Measurements from ENCODE around the gene GNAL.
"Not testable (repeated sequence)": the region's sequence is repeated elsewhere in the genome, so short reads cannot be mapped to it uniquely, and the experiment has no call there.

GNAL gene

DNA sequence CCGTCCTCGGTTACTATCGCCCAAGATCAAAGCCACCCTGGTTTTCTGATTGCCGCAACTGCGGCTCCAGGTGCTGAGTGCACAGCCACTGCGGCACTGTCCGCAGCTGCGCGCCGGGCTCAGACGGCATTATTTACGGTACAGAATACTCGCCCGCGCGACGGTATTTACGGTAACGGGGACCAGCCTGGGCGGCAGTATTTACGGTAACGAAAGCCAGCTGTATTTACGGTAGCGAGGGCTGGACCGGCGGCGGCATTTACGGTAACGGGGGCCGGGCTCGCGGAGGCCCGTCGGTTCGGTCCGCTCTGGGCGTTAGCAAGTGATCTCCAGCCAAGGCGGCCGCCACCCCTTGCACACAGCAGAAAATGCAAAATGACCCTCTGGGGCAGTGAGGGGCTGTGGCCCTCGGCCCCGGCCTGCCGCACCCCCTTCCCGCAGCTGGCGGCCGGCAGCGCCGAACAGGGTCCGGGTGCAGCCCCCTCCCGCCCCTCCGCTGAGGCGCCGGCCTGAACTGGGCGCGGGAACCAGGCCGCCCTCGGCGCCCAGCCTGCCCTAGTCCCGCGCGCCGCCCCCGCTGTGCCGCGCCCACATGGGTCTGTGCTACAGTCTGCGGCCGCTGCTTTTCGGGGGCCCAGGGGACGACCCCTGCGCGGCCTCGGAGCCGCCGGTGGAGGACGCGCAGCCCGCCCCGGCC, at the start of gene GNAL:
GNAL (plus strand) TSS at position 293 of the 697 bp plus-strand sequence; CDS start at position 593, 300 bp downstream.
- peak; percentile 63 for DNase-seq
- peak; percentile 86 for ATAC-seq

DNA sequence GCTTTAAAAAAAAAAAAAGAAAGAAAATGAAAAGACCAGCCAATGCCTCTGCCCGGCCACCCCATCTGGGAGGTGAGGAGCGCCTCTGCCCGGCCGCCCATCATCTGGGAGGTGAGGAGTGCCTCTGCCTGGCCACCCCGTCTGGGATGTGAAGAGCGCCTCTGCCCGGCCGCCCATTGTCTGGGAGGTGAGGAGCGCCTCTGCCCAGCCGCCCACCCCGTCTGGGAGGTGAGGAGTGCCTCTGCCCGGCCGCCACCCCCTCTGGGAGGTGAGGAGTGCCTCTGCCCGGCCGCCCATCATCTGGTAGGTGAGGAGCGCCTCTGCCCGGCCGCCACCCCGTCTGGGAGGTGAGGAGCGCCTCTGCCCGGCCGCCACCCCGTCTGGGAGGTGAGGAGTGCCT, 41.8 kb upstream of the GNAL start:
- DNase-seq, ATAC-seq: not testable (repeated sequence)

DNA sequence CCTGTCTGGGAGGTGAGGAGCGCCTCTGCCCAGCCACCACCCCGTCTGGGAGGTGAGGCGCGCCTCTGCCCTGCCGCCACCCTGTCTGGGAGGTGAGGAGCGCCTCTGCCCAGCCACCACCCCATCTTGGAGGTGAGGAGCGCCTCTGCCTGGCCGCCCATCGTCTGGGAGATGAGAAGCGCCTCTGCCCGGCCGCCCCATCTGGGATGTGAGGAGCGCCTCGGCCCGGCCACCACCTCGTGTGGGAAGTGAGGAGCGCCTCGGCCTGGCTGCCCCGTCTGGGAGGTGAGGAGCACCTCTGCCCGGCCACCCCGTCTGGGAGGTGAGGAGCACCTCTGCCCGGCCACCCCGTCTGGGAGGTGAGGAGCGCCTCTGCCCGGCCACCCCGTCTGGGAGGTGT, 41.3 kb upstream of the GNAL start:
- not testable (repeated sequence) for ATAC-seq, DNase-seq

GRCh38 chr18:11649839-11650238, 39.2 kb upstream of the GNAL start:
- no peak for ATAC-seq
- no peak for DNase-seq

- DNase-seq (no peak), ATAC-seq (no peak)
Observed at GRCh38 chr18:11651899-11652298, 37.2 kb upstream of the GNAL start.

DNA sequence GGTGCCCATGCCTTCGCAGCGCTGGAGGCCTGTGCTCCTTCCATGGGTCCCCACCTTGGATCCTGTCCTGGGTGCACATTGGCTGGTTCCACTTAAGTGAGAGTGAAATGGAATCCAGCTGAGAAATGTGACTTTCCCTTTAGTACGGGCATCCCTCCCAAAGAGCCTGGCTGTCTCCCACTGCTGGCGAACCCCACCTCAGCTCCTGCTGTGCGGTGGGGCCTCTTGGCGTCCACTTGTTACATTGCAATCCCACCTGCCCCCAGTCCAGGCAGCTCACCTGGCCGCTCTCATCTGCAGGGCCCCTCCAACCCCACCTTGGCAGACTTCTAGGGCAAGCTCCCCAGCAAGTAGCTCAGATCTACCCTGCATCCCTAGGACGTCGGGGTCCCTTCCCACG, 35.5 kb upstream of the GNAL start:
- DNase-seq (no peak), ATAC-seq (no peak)

DNA sequence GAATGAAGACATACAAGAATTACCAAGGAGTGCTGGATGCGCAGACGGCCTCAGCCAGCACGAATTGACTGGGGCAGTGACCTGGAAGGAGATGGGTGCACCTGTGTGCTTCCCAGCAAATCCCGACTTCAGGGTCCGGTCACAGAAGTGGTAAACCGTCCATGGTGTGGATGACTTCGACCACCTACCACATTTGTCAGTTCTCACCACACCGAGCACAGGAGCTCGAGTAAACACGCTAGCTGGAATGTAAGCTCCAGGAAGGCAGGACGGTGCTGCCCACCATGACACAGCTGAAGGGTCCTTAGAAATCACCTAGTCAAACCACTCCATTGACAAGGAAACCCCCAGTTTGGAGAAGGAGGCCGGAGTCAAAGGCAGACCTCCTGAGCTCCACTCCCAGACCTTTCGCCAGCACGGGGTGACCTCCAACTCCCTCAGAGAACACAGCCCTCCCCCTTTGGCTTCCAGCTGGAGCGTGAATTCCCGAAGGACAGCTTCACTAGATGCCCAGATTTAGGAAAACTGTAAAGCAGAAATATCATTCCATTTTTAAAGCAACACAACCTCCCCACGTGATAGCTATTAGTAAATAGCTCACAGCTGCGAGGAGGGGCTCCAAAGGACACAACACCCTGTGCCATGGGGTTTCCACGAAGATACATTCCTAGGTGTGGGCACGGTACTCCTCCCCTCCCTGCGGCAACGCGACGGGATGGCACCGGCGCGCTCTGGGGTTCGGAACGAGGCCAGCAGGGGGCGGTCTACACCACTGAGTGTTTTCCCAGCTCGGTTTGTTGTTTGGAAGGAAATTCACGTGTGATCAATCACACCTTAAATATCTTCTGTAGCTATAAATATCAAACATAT, 34.1 kb upstream of the GNAL start:
- ATAC-seq (no peak), DNase-seq (peak; percentile 70)

DNA sequence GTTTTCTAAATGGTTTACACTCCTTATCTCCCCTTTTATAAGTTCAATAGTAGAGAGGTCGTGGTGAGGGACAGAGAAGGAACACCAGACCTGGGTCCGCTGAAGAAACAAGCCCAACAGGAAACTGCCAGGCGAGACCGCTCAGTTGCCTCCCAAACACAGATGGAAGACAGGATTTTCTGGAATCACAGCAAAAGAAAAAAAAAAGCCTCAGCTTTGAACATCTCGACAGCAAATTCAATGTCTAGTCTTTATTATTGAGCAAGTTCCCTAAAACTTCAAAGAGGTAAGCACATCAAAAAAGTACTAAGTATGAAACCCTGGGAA, 33.5 kb upstream of the GNAL start:
- ATAC-seq = no peak
- no peak for DNase-seq

DNA sequence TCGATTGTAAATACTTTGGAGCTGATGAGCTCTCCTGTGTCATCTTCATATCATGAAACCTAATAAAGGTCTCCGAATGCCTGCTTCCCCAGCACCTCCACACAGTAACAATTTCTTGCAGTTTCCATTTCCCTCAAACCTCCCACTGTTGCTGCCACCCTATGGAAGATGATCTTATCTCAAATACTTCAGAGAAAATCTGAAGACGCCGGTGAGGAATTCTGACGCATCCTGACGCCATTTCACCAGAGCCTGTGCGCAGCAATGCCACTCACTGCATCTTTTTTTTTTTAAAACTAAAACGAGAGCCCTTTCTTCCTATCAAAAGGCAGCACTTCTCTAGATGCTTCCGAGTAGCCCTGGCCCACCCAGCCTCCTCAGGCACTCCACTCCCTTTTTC, 31.9 kb upstream of the GNAL start:
- DNase-seq (no peak), ATAC-seq (no peak)

DNA sequence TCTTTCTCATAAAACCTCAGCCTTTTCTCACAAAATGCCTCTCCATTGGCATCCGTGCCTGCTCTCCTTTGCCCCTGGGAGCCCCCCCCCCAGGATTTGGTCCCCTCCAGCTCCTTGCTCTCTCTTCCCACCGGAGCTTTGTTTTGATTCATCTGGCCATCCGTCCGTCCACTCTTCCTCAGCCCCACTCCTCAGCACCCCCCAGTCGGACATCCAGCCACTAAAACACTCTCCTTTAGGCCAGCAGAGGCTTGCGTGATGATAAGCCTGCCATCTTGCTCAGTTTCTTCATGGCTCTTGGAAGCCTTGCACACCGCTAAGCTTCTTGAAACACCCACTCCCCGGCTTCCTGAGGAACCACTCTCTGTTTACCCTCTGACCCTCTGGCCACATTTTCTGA, 31.5 kb upstream of the GNAL start:
- ATAC-seq = no peak
- DNase-seq = no peak

- DNase-seq (no peak), ATAC-seq (no peak)
Observed at GRCh38 chr18:11658019-11658418, 31.0 kb upstream of the GNAL start.

GRCh38 chr18:11658989-11659388, 30.1 kb upstream of the GNAL start:
- DNase-seq (no peak), ATAC-seq (no peak)

GRCh38 chr18:11660691-11661090, 28.4 kb upstream of the GNAL start:
- ATAC-seq (no peak), DNase-seq (no peak)

DNA sequence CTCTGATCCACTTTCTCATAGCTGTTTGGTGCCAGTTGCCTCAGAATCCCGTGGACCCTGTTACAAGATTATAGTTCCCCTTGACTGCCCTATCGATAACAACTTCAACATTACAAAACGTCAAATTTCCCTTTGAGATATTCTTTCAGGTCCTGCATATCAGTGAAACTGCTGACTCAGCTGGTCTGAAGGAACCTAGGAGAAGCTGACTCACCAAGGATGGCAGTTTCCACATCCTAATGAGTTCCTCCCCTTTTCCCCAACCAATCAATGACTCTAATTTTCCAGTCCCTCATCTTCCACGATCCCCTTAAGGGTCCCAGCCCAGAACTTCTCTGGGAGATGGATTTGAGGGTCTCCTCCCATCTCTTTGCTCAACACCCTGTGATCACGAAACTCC, 27.6 kb upstream of the GNAL start:
- no peak for DNase-seq
- no peak for ATAC-seq

- DNase-seq = no peak
- ATAC-seq = no peak
Observed at GRCh38 chr18:11663439-11664029, 25.5 kb upstream of the GNAL start.

- no peak for ATAC-seq
- DNase-seq = no peak
Observed at GRCh38 chr18:11664286-11664685, 24.8 kb upstream of the GNAL start.

DNA sequence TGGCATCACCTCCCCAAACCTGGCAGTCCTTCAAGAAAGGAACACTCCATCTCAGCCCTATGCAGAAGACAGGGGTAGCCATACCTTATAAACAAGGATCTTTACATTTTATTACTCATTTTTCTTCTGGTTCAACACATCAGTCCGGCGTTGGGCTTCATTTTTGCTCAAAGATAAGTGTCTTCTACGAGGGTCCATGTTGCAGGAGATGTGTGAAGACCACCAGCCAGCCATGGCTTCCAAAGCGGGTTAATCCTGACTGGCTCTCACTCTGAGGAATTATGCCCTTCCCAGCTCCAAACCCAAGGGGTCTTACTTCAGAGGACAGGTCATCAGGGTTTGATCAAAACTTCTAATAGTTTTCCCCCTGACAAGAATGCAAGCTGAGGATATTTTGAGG, 23.9 kb upstream of the GNAL start:
- no peak for ATAC-seq
- DNase-seq = no peak

GRCh38 chr18:11665587-11665986, 23.5 kb upstream of the GNAL start:
- DNase-seq (no peak), ATAC-seq (no peak)

DNA sequence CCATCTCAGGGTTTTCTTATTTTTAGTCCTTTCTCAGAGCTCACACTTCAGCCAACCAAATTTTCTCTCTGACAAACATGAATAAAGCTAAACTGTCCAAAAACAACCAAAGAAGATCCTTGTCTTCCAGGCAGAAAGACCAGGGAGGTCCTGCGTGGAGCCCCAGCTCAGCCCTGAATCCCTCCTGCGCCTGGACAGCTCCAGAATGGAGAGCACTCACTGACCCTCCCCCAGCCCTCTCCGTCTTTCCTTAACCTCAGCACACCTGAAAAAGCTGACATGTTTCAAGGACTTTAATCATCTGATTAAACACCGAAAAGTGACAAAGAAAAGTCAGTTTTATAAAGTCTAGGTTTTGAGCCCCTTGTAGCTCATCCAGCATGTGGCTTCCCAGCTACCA, 22.9 kb upstream of the GNAL start:
- no peak for ATAC-seq

GRCh38 chr18:11666831-11667230, 22.2 kb upstream of the GNAL start:
- DNase-seq = no peak
- no peak for ATAC-seq

More for the DNA sequence above, 22.9 kb upstream of the GNAL start:
- DNase-seq = no peak

DNA sequence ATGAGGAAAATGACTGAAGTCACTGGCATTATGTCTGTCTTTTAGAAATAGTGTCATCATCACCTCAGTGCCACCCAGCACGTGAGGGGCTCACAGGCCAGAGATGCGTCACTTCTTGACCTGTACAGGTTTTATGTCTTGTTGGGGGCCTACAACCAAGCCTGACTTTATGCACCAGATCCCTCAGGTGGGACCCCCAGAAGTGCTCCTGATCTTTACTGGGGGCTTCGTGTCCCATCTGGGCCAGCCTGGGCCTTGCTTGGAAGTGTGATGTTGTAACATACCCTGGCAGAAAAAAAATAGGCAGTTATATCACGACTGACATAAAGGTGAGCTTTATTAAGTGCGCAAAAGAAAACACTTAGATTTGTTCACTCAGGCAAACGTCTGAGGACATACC, 21.5 kb upstream of the GNAL start:
- DNase-seq = no peak
- ATAC-seq = no peak

- DNase-seq = no peak
- no peak for ATAC-seq
Observed at GRCh38 chr18:11668441-11669169, 20.5 kb upstream of the GNAL start.

Data from stimulated activated naive CD8-positive, alpha-beta T cell treated with anti-CD3 and anti-CD28 coated beads, Interleukin-15, Interleukin-2, amounts not matched to agents 100 U/mL and 50 U/mL, for 24 hours (primary cell).